PFSK-1 (cell line): ENCODE data around the gene ZBTB1.

Experiments used
- REST ChIP-seq, 2 experiments: IDR thresholded peaks; 2 replicates each; pipeline versions ENCODE4 v1.6.1 to v1.8.0; 2011 to 2012; ENCODE audit warnings: low read depth in 2 of 2, low read length in 2 of 2, control low read depth in 1 of 2, inconsistent platforms in 1 of 2, mild to moderate bottlenecking in 1 of 2, moderate library complexity in 1 of 2; ENCODE audit not compliant: insufficient read depth in 1 of 2
- TAF1 ChIP-seq: IDR thresholded peaks from 2 replicates; pipeline ENCODE4 v1.6.1; 2012; ENCODE audit warnings: low read length, control low read depth, borderline replicate concordance; ENCODE audit not compliant: insufficient read depth

- TF ChIP-seq REST (IDR thresholded peaks at IDR 0.05; ENCODE audit: insufficient read depth in 1 of 2, low read depth in 2 of 2, low read length in 2 of 2) (no peak), TAF1 (no peak)
These were observed 45.4 kb downstream of the ZBTB1 start, which contains the start of gene PPP1R36 for GRCh38 chr14:64549791-64550620.
